Omental fat pad (tissue), 4 donors: ENCODE results near the gene TNFSF10. TPM values are rescaled to one million over a fixed set of nuclear protein-coding genes. Genes with fewer than 3 reads are reported as not detected.

Experiments used
- ATAC-seq: fragments of 150-250 bp; one replicate; pipeline ENCODE4 v1.9.1; 2016; ENCODE audit warnings: mild to moderate bottlenecking, moderate library complexity; ENCODE audit not compliant: low FRiP score
- DNase-seq: peaks from one replicate; pipeline ENCODE4 v3.0.0-alpha.2; 2019; ENCODE audit warnings: low spot score
- total RNA-seq, 4 donors: library from RNA; depleted of rRNA; stranded (reverse); fragments of >200 nt; gene quantifications; one replicate each; pipeline ENCODE4 v1.1.0, GENCODE V29; 2016
- TF ChIP-seq, protein P1 (sequence below), 3 donors: fragments of 450-650 bp; IDR thresholded peaks; one replicate each; pipeline ENCODE4 v1.5.1; 2016 to 2017; ENCODE audit warnings: antibody characterized with exemption in 3 of 3, mild to moderate bottlenecking in 3 of 3, moderate library complexity in 2 of 3

TNFSF10 gene
- total RNA-seq, 4 donors from 2014 or later = 23.8 to 220 (median 121) TPM

GRCh38 chr3:172537507-172538158, 14.4 kb upstream of the TNFSF10 start:
- DNase-seq (no peak), ATAC-seq (no peak)
- TF ChIP-seq, protein P1, sequence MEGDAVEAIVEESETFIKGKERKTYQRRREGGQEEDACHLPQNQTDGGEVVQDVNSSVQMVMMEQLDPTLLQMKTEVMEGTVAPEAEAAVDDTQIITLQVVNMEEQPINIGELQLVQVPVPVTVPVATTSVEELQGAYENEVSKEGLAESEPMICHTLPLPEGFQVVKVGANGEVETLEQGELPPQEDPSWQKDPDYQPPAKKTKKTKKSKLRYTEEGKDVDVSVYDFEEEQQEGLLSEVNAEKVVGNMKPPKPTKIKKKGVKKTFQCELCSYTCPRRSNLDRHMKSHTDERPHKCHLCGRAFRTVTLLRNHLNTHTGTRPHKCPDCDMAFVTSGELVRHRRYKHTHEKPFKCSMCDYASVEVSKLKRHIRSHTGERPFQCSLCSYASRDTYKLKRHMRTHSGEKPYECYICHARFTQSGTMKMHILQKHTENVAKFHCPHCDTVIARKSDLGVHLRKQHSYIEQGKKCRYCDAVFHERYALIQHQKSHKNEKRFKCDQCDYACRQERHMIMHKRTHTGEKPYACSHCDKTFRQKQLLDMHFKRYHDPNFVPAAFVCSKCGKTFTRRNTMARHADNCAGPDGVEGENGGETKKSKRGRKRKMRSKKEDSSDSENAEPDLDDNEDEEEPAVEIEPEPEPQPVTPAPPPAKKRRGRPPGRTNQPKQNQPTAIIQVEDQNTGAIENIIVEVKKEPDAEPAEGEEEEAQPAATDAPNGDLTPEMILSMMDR (IDR thresholded peaks at IDR 0.05) = no peak

- no peak for ATAC-seq
- DNase-seq = no peak
- TF ChIP-seq, protein P1 (IDR thresholded peaks at IDR 0.05) = no peak
These were observed 13.8 kb upstream of the TNFSF10 start for GRCh38 chr3:172536993-172537419.

GRCh38 chr3:172536505-172536904, 13.3 kb upstream of the TNFSF10 start:
- no peak for DNase-seq
- TF ChIP-seq, protein P1 (IDR thresholded peaks at IDR 0.05) = no peak
- ATAC-seq = no peak

DNA sequence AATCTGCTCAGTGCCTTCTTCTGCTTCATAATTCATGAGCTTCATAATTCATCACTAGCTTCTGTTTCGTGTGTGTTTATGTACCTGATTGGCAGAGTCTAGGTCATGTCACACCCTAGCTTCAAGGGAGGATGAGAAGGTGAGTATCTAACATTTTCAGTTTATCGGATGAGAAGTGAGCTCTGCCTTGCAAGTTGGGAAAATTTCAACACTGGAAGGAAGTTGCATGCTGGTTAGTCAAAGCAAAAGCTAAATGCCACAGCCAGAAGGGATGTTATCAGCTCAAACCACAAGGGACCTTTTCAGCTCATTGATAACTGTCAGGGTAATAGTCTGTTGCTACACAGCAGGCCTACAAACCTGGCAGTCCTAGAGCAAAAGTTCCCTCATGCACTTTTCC, 7.3 kb upstream of the TNFSF10 start:
- TF ChIP-seq, protein P1 (IDR thresholded peaks at IDR 0.05) = no peak
- peak; percentile 70 for ATAC-seq
- no peak for DNase-seq

DNA sequence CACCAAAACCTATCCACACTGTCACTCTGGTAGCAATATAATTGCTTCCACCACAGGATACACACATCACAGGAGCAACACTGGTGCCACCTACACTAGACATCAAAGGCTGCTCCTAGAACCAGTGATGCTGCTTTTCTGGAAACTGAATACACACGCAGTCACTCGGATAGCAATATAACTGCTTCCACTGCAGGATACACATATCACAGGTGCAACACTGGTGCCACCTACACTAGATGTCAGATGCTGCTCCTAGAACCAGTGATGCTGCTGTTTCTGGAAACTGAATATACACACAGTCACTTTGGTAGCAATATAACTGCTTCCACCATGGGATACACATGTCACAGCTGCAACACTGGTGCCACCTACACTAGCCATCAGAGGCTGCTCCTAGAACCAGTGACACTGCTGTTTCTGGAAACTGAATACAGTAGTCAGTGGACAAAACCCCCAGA, 6.9 kb upstream of the TNFSF10 start:
- DNase-seq (no peak), ATAC-seq (no peak)
- TF ChIP-seq, protein P1 (IDR thresholded peaks at IDR 0.05) = no peak

DNA sequence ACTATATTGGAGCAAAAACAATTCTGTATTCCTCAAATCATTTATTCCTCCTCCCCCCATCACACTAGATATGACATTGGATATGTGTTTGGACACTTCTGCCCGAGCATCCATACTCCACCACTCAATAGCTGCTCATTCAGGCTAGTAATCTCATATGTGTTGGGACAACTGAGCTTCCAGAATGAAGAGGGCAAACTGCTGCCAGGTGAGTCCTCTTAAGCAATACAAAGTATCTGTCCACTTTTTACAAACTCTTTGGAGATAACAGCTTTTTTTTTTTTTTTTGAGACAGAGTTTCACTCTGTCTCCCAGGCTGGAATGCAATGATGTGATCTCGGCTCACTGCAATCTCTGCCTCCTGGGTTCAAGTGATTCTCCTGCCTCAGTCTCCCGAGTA, 5.4 kb upstream of the TNFSF10 start:
- no peak for DNase-seq
- TF ChIP-seq, protein P1 (IDR thresholded peaks at IDR 0.05) = no peak
- ATAC-seq = no peak

GRCh38 chr3:172527306-172527705, 4.1 kb upstream of the TNFSF10 start:
- TF ChIP-seq, protein P1 (IDR thresholded peaks at IDR 0.05) = no peak
- no peak for DNase-seq
- no peak for ATAC-seq
